SK-N-SH (cell line): ENCODE results near the gene DUS3L.

ENCODE experiments used
- EP300 ChIP-seq, 2 experiments: IDR thresholded peaks; 2 replicates each; pipeline versions ENCODE4 v1.4.0 to v1.6.1; 2012; ENCODE audit warnings: borderline replicate concordance in 1 of 2, low read depth in 1 of 2, low read length in 1 of 2
- EZH2phosphoT487 ChIP-seq: fragments of 200-600 bp; sonication (generic); IDR thresholded peaks from 2 replicates; pipeline ENCODE4 v1.6.1; 2017; ENCODE audit warnings: low read depth, mixed run types, mild to moderate bottlenecking, antibody characterized with exemption, moderate library complexity, borderline replicate concordance
- GABPA ChIP-seq: IDR thresholded peaks from 2 replicates; pipeline ENCODE4 v1.4.0; 2012; ENCODE audit warnings: low read depth, mild to moderate bottlenecking
- IRF3 ChIP-seq: fragments of 150-350 bp; IDR thresholded peaks from 2 replicates; pipeline ENCODE4 v1.6.1; 2016; ENCODE audit warnings: mild to moderate bottlenecking, low read depth, low read length
- POLR2AphosphoS5 ChIP-seq: IDR thresholded peaks from 2 replicates; pipeline ENCODE4 v1.6.1; 2012; ENCODE audit warnings: low read depth, low read length
- USF2 ChIP-seq: fragments of 150-350 bp; IDR thresholded peaks from 2 replicates; pipeline ENCODE4 v1.6.1; 2017; ENCODE audit warnings: antibody characterized with exemption, low read length, low read depth, borderline replicate concordance
- TF ChIP-seq, protein P1 (sequence below): fragments of 200-600 bp; sonication (generic); IDR thresholded peaks from 2 replicates; pipeline ENCODE4 v1.6.1; 2017; ENCODE audit warnings: antibody characterized with exemption, mild to moderate bottlenecking, moderate library complexity

- TF ChIP-seq, protein P1, sequence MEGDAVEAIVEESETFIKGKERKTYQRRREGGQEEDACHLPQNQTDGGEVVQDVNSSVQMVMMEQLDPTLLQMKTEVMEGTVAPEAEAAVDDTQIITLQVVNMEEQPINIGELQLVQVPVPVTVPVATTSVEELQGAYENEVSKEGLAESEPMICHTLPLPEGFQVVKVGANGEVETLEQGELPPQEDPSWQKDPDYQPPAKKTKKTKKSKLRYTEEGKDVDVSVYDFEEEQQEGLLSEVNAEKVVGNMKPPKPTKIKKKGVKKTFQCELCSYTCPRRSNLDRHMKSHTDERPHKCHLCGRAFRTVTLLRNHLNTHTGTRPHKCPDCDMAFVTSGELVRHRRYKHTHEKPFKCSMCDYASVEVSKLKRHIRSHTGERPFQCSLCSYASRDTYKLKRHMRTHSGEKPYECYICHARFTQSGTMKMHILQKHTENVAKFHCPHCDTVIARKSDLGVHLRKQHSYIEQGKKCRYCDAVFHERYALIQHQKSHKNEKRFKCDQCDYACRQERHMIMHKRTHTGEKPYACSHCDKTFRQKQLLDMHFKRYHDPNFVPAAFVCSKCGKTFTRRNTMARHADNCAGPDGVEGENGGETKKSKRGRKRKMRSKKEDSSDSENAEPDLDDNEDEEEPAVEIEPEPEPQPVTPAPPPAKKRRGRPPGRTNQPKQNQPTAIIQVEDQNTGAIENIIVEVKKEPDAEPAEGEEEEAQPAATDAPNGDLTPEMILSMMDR = no peak
- TF ChIP-seq EZH2phosphoT487 (no peak), EP300 (IDR thresholded peaks at IDR 0.05; ENCODE audit: borderline replicate concordance in 1 of 2, low read depth in 1 of 2, low read length in 1 of 2) (no peak), IRF3 (no peak), POLR2AphosphoS5 (no peak), USF2 (no peak), GABPA (no peak)
These were observed 26.3 kb upstream of the DUS3L start for GRCh38 chr19:5817218-5817617.
